WERI-Rb-1 (cell line): Measurements from ENCODE around the gene PKN2.

ENCODE experiments used
- DNase-seq: peaks from one replicate; pipeline ENCODE4 v3.0.0-alpha.2; 2020
- H3K27ac ChIP-seq: fragments of 250-450 bp; sonication (Bioruptor Pico); 2 replicates; pipeline ENCODE4 v1.5.1; 2020; ENCODE audit warnings: mild to moderate bottlenecking, moderate library complexity
- H3K27me3 ChIP-seq: fragments of 250-450 bp; sonication (Bioruptor Pico); 2 replicates; pipeline ENCODE4 v1.5.1; 2021; ENCODE audit warnings: mild to moderate bottlenecking, low read depth, moderate library complexity; ENCODE audit not compliant: insufficient read depth, severe bottlenecking
- H3K36me3 ChIP-seq: fragments of 250-450 bp; sonication (Bioruptor Pico); 2 replicates; pipeline ENCODE4 v1.5.1; 2020; ENCODE audit warnings: mild to moderate bottlenecking, moderate library complexity
- H3K4me3 ChIP-seq: 2 replicates; pipeline ENCODE4 v1.5.1; 2011; ENCODE audit warnings: low read depth, mild to moderate bottlenecking, control low read depth, low read length
- H3K9me3 ChIP-seq: fragments of 250-450 bp; sonication (Bioruptor Pico); 2 replicates; pipeline ENCODE4 v1.5.1; 2021; ENCODE audit warnings: mild to moderate bottlenecking, moderate library complexity; ENCODE audit not compliant: severe bottlenecking
- TF ChIP-seq, protein P1 (sequence below): IDR thresholded peaks from 2 replicates; pipeline ENCODE4 v1.5.1; 2011; ENCODE audit warnings: low read depth, mild to moderate bottlenecking, control low read depth, inconsistent platforms, low read length

Gene PKN2

DNA sequence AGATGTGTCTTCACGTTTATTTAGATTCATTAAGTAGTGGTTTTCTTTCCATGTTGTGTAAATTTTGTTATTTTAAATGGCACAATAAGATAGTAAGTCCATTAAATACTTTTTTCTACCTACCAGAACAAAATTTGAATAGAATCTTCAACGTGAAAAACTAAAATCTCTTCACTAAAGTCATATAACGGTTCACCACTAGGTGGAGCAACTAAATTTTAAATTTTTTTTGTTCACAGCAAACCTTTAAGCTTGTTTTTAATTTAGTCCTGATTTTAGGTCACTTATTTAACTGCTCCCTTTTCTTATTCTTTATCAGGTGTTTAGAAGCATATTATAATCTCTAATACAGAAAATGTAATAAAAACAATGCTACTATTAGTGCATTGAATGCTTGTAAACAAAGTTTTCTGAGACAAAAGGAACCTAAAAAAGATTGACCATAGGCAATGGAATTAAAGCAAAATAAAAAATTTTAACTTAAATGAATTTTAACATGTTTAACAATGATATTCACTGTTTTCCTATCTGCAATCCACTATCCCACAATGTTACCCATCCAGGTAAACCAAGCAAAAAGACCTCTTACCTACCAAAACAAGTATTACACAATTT is 28.3 kb upstream of the PKN2 start:
- DNase-seq, result no peak
- H3K4me3 ChIP-seq, result no peak overlapping the region
- TF ChIP-seq, protein P1, sequence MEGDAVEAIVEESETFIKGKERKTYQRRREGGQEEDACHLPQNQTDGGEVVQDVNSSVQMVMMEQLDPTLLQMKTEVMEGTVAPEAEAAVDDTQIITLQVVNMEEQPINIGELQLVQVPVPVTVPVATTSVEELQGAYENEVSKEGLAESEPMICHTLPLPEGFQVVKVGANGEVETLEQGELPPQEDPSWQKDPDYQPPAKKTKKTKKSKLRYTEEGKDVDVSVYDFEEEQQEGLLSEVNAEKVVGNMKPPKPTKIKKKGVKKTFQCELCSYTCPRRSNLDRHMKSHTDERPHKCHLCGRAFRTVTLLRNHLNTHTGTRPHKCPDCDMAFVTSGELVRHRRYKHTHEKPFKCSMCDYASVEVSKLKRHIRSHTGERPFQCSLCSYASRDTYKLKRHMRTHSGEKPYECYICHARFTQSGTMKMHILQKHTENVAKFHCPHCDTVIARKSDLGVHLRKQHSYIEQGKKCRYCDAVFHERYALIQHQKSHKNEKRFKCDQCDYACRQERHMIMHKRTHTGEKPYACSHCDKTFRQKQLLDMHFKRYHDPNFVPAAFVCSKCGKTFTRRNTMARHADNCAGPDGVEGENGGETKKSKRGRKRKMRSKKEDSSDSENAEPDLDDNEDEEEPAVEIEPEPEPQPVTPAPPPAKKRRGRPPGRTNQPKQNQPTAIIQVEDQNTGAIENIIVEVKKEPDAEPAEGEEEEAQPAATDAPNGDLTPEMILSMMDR, result no peak
- no peaks in the 10 kb centered on the region for H3K36me3 ChIP-seq
- no peaks in the 10 kb centered on the region for H3K9me3 ChIP-seq
- no peaks in the 10 kb centered on the region for H3K27me3 ChIP-seq
- H3K27ac ChIP-seq, result no peak overlapping the region

DNA sequence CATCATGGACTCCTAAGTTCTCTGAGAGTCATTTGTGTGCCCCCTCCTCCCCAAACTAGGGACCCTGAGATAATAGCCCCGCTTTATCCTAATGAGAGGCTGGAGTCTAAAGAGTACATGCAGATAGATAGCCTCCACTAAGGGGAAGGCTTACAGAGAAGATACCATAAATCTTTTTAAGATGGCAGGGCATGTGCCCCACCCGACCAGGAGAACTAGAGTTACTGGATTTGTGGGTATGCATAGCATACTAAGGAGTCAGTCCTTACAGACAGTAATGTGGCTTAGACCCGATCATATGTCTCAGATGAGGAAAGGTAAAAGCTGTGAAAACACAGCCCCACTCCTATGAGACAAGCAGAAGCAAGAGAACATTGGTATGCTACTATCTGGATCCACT is 25.7 kb upstream of the PKN2 start:
- TF ChIP-seq, protein P1, result no peak
- H3K9me3 ChIP-seq, result no peaks in the 10 kb centered on the region
- H3K27me3 ChIP-seq, result no peaks in the 10 kb centered on the region
- peak overlapping the region; percentile 42 for H3K4me3 ChIP-seq
- peak overlapping the region; percentile 73 for H3K27ac ChIP-seq
- H3K36me3 ChIP-seq, result no peaks in the 10 kb centered on the region
- peak; percentile 77 for DNase-seq

DNA sequence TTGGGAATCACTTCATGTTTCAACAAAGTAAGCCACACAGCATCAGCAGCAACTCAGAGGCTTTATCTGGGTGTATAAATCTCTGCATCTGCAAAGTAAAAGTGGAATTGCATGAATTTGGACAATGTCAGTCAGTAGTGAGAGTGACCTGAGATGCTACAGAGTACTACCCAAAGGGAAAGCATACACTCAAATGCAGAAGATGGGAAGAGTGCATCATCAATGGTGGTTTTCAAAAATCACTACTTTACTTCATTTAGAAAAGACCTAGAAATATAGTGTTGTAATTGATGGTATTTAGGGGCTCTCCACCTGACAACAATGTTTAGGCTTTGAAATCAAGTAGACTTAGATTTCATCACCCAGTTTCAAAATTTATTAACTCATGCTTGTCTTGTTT is 24.5 kb upstream of the PKN2 start:
- Histone ChIP-seq H3K4me3 (peak overlapping the region; percentile 42), H3K9me3 (no peaks in the 10 kb centered on the region), H3K27me3 (no peaks in the 10 kb centered on the region), H3K27ac (peak overlapping the region; percentile 73), H3K36me3 (no peaks in the 10 kb centered on the region)
- TF ChIP-seq, protein P1, result no peak
- DNase-seq, result no peak

DNA sequence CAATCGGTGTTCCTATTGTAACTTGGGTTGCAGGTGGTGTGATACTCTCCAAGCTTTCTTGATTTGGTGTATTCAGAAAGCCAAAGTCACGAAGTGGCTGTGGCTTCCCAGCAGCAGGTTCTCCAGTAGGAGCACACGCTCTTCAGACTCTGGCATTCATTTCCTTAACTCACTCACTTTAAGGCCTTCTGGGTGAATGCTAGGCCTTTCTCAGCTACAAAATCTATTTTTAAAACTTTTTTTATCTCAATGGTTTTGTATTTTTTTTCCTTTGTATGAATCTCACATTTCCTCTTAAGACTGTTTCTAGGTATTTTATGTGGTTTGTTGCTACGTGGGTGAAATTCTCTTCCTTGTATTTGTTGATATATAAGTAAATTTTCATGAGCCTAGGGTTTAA is 22.9 kb upstream of the PKN2 start:
- DNase-seq, result no peak
- Histone ChIP-seq H3K27me3 (no peaks in the 10 kb centered on the region), H3K36me3 (no peaks in the 10 kb centered on the region), H3K9me3 (no peaks in the 10 kb centered on the region), H3K27ac (peak overlapping the region; percentile 73), H3K4me3 (peak overlapping the region; percentile 1; the same call in 1 of the 2 replicates)
- TF ChIP-seq, protein P1, result no peak

DNA sequence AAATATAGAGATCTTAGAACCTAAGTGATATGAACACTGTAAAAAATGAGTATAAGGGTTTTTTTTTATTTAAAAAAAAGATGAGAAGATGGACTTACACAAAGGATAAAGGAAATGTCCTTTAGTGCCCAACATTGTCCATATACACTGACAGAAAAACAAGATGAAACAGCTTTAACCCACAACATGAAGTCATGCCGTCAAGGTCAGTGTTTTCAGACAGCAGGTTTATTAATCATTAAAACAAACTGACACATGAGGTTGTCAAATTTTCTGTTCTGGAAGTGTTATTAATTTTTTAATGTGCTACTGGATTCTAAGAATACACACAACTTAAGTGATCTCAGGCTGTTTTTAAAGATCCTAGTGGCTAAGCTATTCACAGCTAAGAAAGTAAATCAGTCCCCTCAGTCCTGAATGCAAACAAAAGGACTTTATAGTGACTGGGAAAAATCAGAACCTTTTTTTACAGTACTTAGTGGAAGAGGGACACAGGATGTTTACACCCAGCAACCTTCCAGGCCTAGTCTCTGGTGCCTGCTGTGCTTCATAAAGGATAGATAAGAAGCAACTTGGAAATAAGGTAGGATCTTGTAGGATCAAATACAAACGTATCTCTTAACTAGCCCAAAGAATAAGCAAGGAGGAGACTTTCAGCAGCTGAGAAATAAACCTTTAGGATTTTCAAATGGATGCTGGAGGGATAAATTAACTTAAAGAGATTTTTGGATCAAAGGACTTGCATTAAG is 21.9 kb upstream of the PKN2 start:
- no peaks in the 10 kb centered on the region for H3K9me3 ChIP-seq
- DNase-seq, result peak; percentile 30
- H3K4me3 ChIP-seq, result peak overlapping the region; percentile 27; the same call in 1 of the 2 replicates
- TF ChIP-seq, protein P1, result no peak
- H3K27me3 ChIP-seq, result no peaks in the 10 kb centered on the region
- peak overlapping the region; percentile 73 for H3K27ac ChIP-seq
- H3K36me3 ChIP-seq, result no peaks in the 10 kb centered on the region; the same call in 1 of the 2 replicates
